HepG2 (cell line): ENCODE measurements around the gene STK38L. TPM values are rescaled to one million over a fixed set of nuclear protein-coding genes. Genes with fewer than 3 reads are reported as not detected.
A peak's percentile ranks its signal among the peaks of the same experiment; 100 is the strongest.

Experiments
- ATAC-seq: fragments of 200-7000 bp; cut with Tn5 transposase; 3 replicates; pipeline ENCODE4 v1.9.1; 2020; ENCODE audit warnings: mild to moderate bottlenecking, moderate library complexity
- Bru-seq: library from RNA; stranded (reverse); fragments of 400-500 nt; gene quantifications from one replicate; lab custom pipeline; 2021; lab: Mats Ljungman, UMichigan
- BruChase-seq, 2 experiments: library from RNA; stranded (reverse); fragments of 400-500 nt; gene quantifications; one replicate each; lab custom pipeline; 2021; lab: Mats Ljungman, UMichigan
- BruUV-seq: library from RNA; stranded (reverse); fragments of 400-500 nt; replicated peaks from 2 replicates; lab custom pipeline; 2021; lab: Mats Ljungman, UMichigan
- CTCF ChIA-PET: fragments of 300-600 bp; formaldehyde crosslinking; extraction: SDS; loops from one replicate; lab custom pipeline; 2021; ENCODE audit warnings: low total read pairs, inconsistent platforms, low intra/inter-chr PET ratio; lab: Yijun Ruan, JAX
- POLR2A ChIA-PET: fragments of 350-600 bp; sonication (Branson Sonifier 250); formaldehyde crosslinking; loops from one replicate; lab custom pipeline; 2020; ENCODE audit warnings: antibody characterized with exemption, inconsistent platforms; lab: Yijun Ruan, JAX
- DNase-seq: peaks from one replicate; pipeline ENCODE4 v3.0.0-alpha.2; 2015; ENCODE audit warnings: low spot score
- FAIRE-seq: peaks from 3 replicates; lab custom pipeline; 2011; peaks lifted over from hg19 to GRCh38; lab: Jason Lieb, UNC
- H2AFZ ChIP-seq: one replicate; pipeline ENCODE4 v1.6.1; 2011; ENCODE audit warnings: low read length, inconsistent platforms
- H3K27ac ChIP-seq: fragments of 300-600 bp; 3 replicates; pipeline ENCODE4 v1.8.0; 2011; ENCODE audit warnings: mixed run types, mild to moderate bottlenecking, mixed read lengths, low read length, inconsistent platforms; ENCODE audit not compliant: insufficient read depth; ENCODE audit errors: extremely low read length
- H3K27me3 ChIP-seq, 2 experiments: fragments of 200-600 bp in 1 of 2; 2 replicates in 1 of 2; 3 replicates in 1 of 2; pipeline versions ENCODE4 v1.6.0 to v1.8.0; 2011; ENCODE audit warnings: low read length in 2 of 2, mild to moderate bottlenecking in 2 of 2, moderate library complexity in 2 of 2, inconsistent platforms in 1 of 2; ENCODE audit not compliant: insufficient read depth in 2 of 2, control insufficient read depth in 1 of 2
- H3K36me3 ChIP-seq, 2 experiments: fragments of 200-600 bp in 1 of 2; replicated peaks in 1 of 2; 2 replicates in 1 of 2; 3 replicates in 1 of 2; pipeline versions ENCODE4 v1.5.1 to v1.8.0; 2011; ENCODE audit warnings: low read length in 2 of 2, inconsistent platforms in 1 of 2; ENCODE audit not compliant: insufficient read depth in 2 of 2, control insufficient read depth in 1 of 2
- H3K4me1 ChIP-seq: 2 replicates; pipeline ENCODE4 v1.5.1; 2012; ENCODE audit warnings: low read length, inconsistent platforms; ENCODE audit not compliant: insufficient read depth
- H3K4me2 ChIP-seq: 2 replicates; pipeline ENCODE4 v1.6.0; 2011; ENCODE audit warnings: low read depth, low read length, inconsistent platforms
- H3K4me3 ChIP-seq, 3 experiments: fragments of 200-600 bp in 1 of 3; sonication (generic), shearing (Covaris generic) in 1 of 3; replicated peaks in 1 of 3; 2 replicates each; pipeline ENCODE4 v1.5.1; 2011 to 2016; ENCODE audit warnings: low read length in 3 of 3, inconsistent platforms in 2 of 3, low read depth in 2 of 3, mild to moderate bottlenecking in 2 of 3, control low read depth in 1 of 3, mixed read lengths in 1 of 3; ENCODE audit not compliant: insufficient read depth in 1 of 3
- H3K79me2 ChIP-seq: one replicate; pipeline ENCODE4 v1.6.1; 2011; ENCODE audit warnings: low read length, inconsistent platforms; ENCODE audit not compliant: insufficient read depth
- H3K9ac ChIP-seq: 2 replicates; pipeline ENCODE4 v1.6.0; 2011; ENCODE audit warnings: mild to moderate bottlenecking, low read depth, low read length, inconsistent platforms; ENCODE audit not compliant: insufficient read depth
- H3K9me3 ChIP-seq: 2 replicates; pipeline ENCODE4 v1.5.1; 2012; ENCODE audit warnings: mild to moderate bottlenecking, low read length
- H4K20me1 ChIP-seq: 2 replicates; pipeline ENCODE4 v1.6.0; 2011; ENCODE audit warnings: inconsistent platforms, mild to moderate bottlenecking, low read length, moderate library complexity; ENCODE audit not compliant: insufficient read depth
- ELF3 ChIP-seq: IDR thresholded peaks from 2 replicates; pipeline ENCODE4 v1.6.1; 2016; ENCODE audit warnings: missing genetic modification reagents, missing compliant biosample characterization
- PAXIP1 ChIP-seq: sonication (generic); formaldehyde crosslinking; conservative IDR thresholded peaks from 2 replicates; pipeline ENCODE4 v1.4.0; 2020; ENCODE audit warnings: mild to moderate bottlenecking, missing genetic modification reagents, moderate library complexity
- ZNF337 ChIP-seq: sonication (generic); formaldehyde crosslinking; IDR thresholded peaks from 2 replicates; pipeline ENCODE4 v1.5.1; 2020; ENCODE audit warnings: missing genetic modification reagents, low read depth, mild to moderate bottlenecking, borderline replicate concordance
- ZNF496 ChIP-seq: sonication (generic); formaldehyde crosslinking; IDR thresholded peaks from 2 replicates; pipeline ENCODE4 v1.8.1; 2023; ENCODE audit warnings: mild to moderate bottlenecking, moderate library complexity, missing genetic modification reagents; ENCODE audit not compliant: insufficient replicate concordance
- ZNF644 ChIP-seq: IDR thresholded peaks from 2 replicates; pipeline ENCODE4 v1.6.1; 2016; ENCODE audit warnings: low read depth
- WGBS: methylation state at CpG from one replicate; pipeline ENCODE4 v1.1.6; 2017; ENCODE audit warnings: low lambda C conversion rate; 5-methylcytosine and 5-hydroxymethylcytosine counted together
- in situ Hi-C: cut with HindIII; loops from 2 replicates; pipeline ENCODE4 v1.10.0; 2017; ENCODE audit warnings: low pct_unique_long_range_greater_than_20kb; ENCODE audit not compliant: extremely low pct_ligation_motif_present
- intact Hi-C: fragments of 100-400 bp; cut with micrococcal nuclease; formaldehyde crosslinking; loops from one replicate; pipeline ENCODE4 v1.10.0; 2022; ENCODE audit not compliant: unreplicated experiment
- long read RNA-seq, 2 experiments: library from RNA in 1 of 2; library from polyadenylated mRNA in 1 of 2; stranded (forward) in 1 of 2; unstranded in 1 of 2; transcript quantifications; one replicate each; pipeline ENCODE4 v2.0.0, GENCODE V29; 2019 to 2022
- polyA minus RNA-seq, 3 experiments: library from RNA; depleted of rRNA, polyadenylated mRNA; stranded (reverse); fragments of >200 nt; gene quantifications; 2 replicates each; pipeline ENCODE4 v1.2.3, GENCODE V29; 2011; ENCODE audit warnings: low replicate concordance in 1 of 3
- polyA plus RNA-seq, 8 experiments: library from polyadenylated mRNA; depleted of rRNA in 3 of 8; stranded (reverse) in 7 of 8; unstranded in 1 of 8; fragments of >200 nt; fragmentation: Illumina TruSeq in 4 of 8; extraction: Trizol in 4 of 8; gene quantifications; 2 replicates each; pipeline versions ENCODE4 v1.2.1 to v1.2.3, GENCODE V29; 2011 to 2016; ENCODE audit warnings: low read depth in 4 of 8, missing spikeins in 1 of 8, mixed read lengths in 1 of 8; ENCODE audit not compliant: insufficient read depth in 1 of 8
- total RNA-seq, 5 experiments: library from RNA; depleted of rRNA; stranded (reverse); fragments of >200 nt; fragmentation: Illumina TruSeq; extraction: Trizol; gene quantifications; 2 replicates each; pipeline ENCODE4 v1.2.3, GENCODE V29; 2016; ENCODE audit warnings: low read depth in 1 of 5
- TF ChIP-seq, protein P1 (sequence below): sonication (generic); formaldehyde crosslinking; IDR thresholded peaks from 2 replicates; pipeline ENCODE4 v1.4.0; 2020; ENCODE audit warnings: missing genetic modification reagents, borderline replicate concordance

Gene STK38L
- total RNA-seq (2016; rRNA removed; fragmentation: Illumina TruSeq; extraction: Trizol): 26.4 and 50.0 TPM in 2 replicates
- 3.3 and 3.9 TPM in 2 replicates for total RNA-seq (2016; cell fraction: cytosol; rRNA removed; fragmentation: Illumina TruSeq; extraction: Trizol; ENCODE audit: low read depth)
- 28.4 and 50.0 TPM in 2 replicates for total RNA-seq (2016; cell fraction: insoluble cytoplasmic fraction; rRNA removed; fragmentation: Illumina TruSeq; extraction: Trizol)
- 9.2 and 9.5 TPM in 2 replicates for total RNA-seq (2016; cell fraction: membrane; rRNA removed; fragmentation: Illumina TruSeq; extraction: Trizol)
- 16.6 and 22.0 TPM in 2 replicates for total RNA-seq (2016; cell fraction: nucleus; rRNA removed; fragmentation: Illumina TruSeq; extraction: Trizol)
- 5.6 and 6.1 TPM in 2 replicates for polyA plus RNA-seq (2011; rRNA removed)
- polyA plus RNA-seq (2011; cell fraction: cytosol; rRNA removed): 1.7 and 2.9 TPM in 2 replicates
- polyA plus RNA-seq (2011; cell fraction: nucleus; rRNA removed): 4.0 and 6.4 TPM in 2 replicates
- 9.9 and 10.9 TPM in 2 replicates for polyA plus RNA-seq (2012)
- 1.5 and 2.2 TPM in 2 replicates for polyA plus RNA-seq (2016; cell fraction: cytosol; fragmentation: Illumina TruSeq; extraction: Trizol; ENCODE audit: low read depth)
- 24.1 and 27.8 TPM in 2 replicates for polyA plus RNA-seq (2016; cell fraction: insoluble cytoplasmic fraction; fragmentation: Illumina TruSeq; extraction: Trizol; ENCODE audit: low read depth)
- polyA plus RNA-seq (2016; cell fraction: membrane; fragmentation: Illumina TruSeq; extraction: Trizol; ENCODE audit: low read depth): 4.4 and 5.5 TPM in 2 replicates
- polyA plus RNA-seq (2016; cell fraction: nucleus; fragmentation: Illumina TruSeq; extraction: Trizol; ENCODE audit: insufficient read depth, low read depth): 16.5 and 18.5 TPM in 2 replicates
- polyA minus RNA-seq (2011; rRNA and poly(A)+ RNA removed; ENCODE audit: low replicate concordance): 2.7 and 5.1 TPM in 2 replicates
- 6.2 and 11.1 TPM in 2 replicates for polyA minus RNA-seq (2011; cell fraction: cytosol; rRNA and poly(A)+ RNA removed)
- polyA minus RNA-seq (2011; cell fraction: nucleus; rRNA and poly(A)+ RNA removed): 17.9 and 20.6 TPM in 2 replicates
- percentile 70 among the genes with signal in this experiment for Bru-seq, nascent RNA
- percentile 67 among the genes with signal in this experiment for BruChase-seq, experiment 1, labeled RNA remaining after a 6-hour chase
- BruChase-seq, experiment 2, labeled RNA remaining after a 2-hour chase: percentile 63 among the genes with signal in this experiment
- long read RNA-seq, experiment 1, full-length matches to known transcripts: 8 of 17 reads
- long read RNA-seq, experiment 1, partial matches to known transcripts: 3 of 17 reads
- long read RNA-seq, experiment 1, other reads (novel, unspliced or antisense): 6 of 17 reads
- long read RNA-seq, experiment 2, partial matches to known transcripts: 1 of 16 reads
- long read RNA-seq, experiment 2, other reads (novel, unspliced or antisense): 15 of 16 reads

DNA sequence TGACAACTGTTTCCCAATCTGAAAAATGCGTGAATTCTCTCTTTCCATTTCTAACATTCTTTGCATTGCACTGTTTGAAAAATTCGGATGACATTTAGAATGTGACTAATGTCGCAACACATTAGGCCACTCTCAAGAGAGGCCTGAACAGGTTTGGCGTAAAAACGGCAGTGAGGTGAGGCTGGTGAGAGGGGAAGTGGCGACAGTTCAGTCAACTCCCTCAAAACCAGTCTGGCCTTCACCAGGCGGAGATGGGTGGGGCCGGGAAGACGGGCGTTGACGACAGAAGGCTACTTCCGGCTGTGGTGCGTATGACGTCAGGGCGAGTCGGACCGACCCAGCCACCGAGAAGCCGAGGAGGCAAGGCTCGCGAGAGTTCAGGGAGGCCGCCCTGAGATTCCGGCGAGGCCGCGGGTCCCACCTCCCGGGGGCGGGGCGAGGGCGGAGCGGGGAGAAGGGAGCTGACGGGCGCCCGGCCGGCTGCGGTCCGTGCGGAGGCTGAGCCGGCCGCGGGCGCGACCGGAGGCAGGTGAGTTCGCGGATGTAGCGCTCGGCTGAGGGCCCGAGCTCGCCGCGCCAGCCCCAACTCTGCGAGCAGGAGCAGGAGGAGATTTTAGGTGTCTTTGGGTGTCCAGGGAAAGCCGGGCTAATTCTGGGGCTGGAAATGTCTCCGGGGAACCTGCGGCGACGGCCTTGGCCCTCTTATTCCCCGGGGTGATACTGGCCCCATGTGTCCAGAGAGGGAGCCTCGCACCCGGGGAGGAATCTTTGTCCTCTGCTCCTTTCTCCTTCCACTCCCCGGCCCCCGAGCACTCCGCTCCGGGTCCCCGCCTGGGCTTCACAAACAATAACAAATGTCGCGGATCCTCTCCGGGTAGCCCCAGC is at the start of gene STK38L:
STK38L (plus strand) TSS at position 483 of the 885 bp plus-strand sequence. CDS start 53,435 bp downstream, outside the sequence.
- H3K9me3 ChIP-seq: no peaks in the 10 kb centered on the region
- FAIRE-seq (peak; percentile 82), DNase-seq (peak; percentile 91), ATAC-seq (peak; percentile 99)
- whole genome bisulfite sequencing: 8% methylated on average over 20 of the region's 69 CpGs
- H3K27ac ChIP-seq: peak within 1 kb of the TSS; percentile 76
- H3K4me1 ChIP-seq: peaks cover 32% of the 10 kb centered on the region
- H3K4me3 ChIP-seq: peak within 1 kb of the TSS; percentile 70 to 86 (median 76)
- peak within 1 kb of the TSS; percentile 87 for H3K4me2 ChIP-seq
- H3K9ac ChIP-seq: peak within 1 kb of the TSS; percentile 87
- H2AFZ ChIP-seq: peak within 1 kb of the TSS; percentile 98
- H3K36me3 ChIP-seq: no peaks in the 10 kb centered on the region
- ChIA-PET POLR2A (interaction anchor here (0.6 to 1.8 kb wide), 10 partner anchors 14 to 222 kb away, joined by 3 to 7 read pairs (median 4); partner anchors contain the start of genes BMAL2 and MED21), CTCF (no interaction called here)
- H3K27me3 ChIP-seq: no peaks in the 10 kb centered on the region; a peak in 1 of 5 replicates
- no TSS peak for BruUV-seq
- peaks cover 18% of the 10 kb centered on the region for H3K79me2 ChIP-seq
- no peaks in the 10 kb centered on the region for H4K20me1 ChIP-seq
- in situ Hi-C loops (no loop called here), intact Hi-C loops (loop anchor here (5.0 kb wide), 1 partner anchor 48 kb away; no protein-coding TSS in a partner anchor)
- TF ChIP-seq PAXIP1 (CRISPR knock-in tag): no peak; the same call in 1 of the 2 replicates
- TF ChIP-seq, protein P1, sequence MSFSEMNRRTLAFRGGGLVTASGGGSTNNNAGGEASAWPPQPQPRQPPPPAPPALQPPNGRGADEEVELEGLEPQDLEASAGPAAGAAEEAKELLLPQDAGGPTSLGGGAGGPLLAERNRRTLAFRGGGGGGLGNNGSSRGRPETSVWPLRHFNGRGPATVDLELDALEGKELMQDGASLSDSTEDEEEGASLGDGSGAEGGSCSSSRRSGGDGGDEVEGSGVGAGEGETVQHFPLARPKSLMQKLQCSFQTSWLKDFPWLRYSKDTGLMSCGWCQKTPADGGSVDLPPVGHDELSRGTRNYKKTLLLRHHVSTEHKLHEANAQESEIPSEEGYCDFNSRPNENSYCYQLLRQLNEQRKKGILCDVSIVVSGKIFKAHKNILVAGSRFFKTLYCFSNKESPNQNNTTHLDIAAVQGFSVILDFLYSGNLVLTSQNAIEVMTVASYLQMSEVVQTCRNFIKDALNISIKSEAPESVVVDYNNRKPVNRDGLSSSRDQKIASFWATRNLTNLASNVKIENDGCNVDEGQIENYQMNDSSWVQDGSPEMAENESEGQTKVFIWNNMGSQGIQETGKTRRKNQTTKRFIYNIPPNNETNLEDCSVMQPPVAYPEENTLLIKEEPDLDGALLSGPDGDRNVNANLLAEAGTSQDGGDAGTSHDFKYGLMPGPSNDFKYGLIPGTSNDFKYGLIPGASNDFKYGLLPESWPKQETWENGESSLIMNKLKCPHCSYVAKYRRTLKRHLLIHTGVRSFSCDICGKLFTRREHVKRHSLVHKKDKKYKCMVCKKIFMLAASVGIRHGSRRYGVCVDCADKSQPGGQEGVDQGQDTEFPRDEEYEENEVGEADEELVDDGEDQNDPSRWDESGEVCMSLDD (CRISPR knock-in tag): no peak
- TF ChIP-seq ZNF337 (CRISPR knock-in tag): peak; percentile 93; the same call in 1 of the 2 replicates
- TF ChIP-seq ELF3: peak; percentile 65
- TF ChIP-seq ZNF644 (CRISPR knock-in tag): peak; percentile 53; the same call in 1 of the 2 replicates
- TF ChIP-seq ZNF496 (CRISPR knock-in tag): no peak
